ENCODE results near the gene PRICKLE4. TPM values are rescaled to one million over a fixed set of nuclear protein-coding genes. Genes with fewer than 3 reads are reported as not detected.

The PRICKLE4 gene
- total RNA-seq, 2 experiments from 2014 or later: 1.8 to 2.6 TPM

GRCh38 chr6:41757931-41758640 is 22.5 kb upstream of the PRICKLE4 start:
- no peak overlapping the region for H3K27ac ChIP-seq (ENCODE audit: low read depth, low read length, poor library complexity, severe bottlenecking)
- no peaks in the 10 kb centered on the region for H4K20me1 ChIP-seq (ENCODE audit: insufficient read depth, low read length)
- no peaks in the 10 kb centered on the region for H3K36me3 ChIP-seq (ENCODE audit: insufficient read depth, low read length)
- no peaks in the 10 kb centered on the region for H3K79me2 ChIP-seq (ENCODE audit: insufficient read depth, low read depth, low read length)
- H3K4me2 ChIP-seq (ENCODE audit: low read length): no peak overlapping the region
- intact Hi-C loops (cut with micrococcal nuclease; ENCODE audit: unreplicated experiment): no loop called here
- no peak for TF ChIP-seq CTCF (conservative IDR thresholded peaks at IDR 0.05; ENCODE audit: low read length)
- TF ChIP-seq EZH2phosphoT487 (IDR thresholded peaks at IDR 0.05; ENCODE audit: borderline replicate concordance, low read depth, low read length): no peak
- no peaks in the 10 kb centered on the region for H3K9me2 ChIP-seq (ENCODE audit: insufficient read depth, low read length)
- H3K4me3 ChIP-seq (ENCODE audit: low read depth, low read length, poor library complexity, severe bottlenecking): no peak overlapping the region
- H3K4me1 ChIP-seq (ENCODE audit: insufficient read depth, low read length, poor library complexity, severe bottlenecking): peaks cover 11% of the 10 kb centered on the region
- CTCF ChIA-PET (ENCODE audit: unreplicated experiment): no interaction called here
- no TSS peak for BruUV-seq (replicated peaks)
- H2AFZ ChIP-seq (ENCODE audit: low read length): no peak overlapping the region
- DNase-seq (ENCODE audit: low spot score): no peak
- POLR2A ChIA-PET: no interaction called here
- H3K9me3 ChIP-seq (ENCODE audit: low read length): no peaks in the 10 kb centered on the region

- H3K4me2 ChIP-seq (ENCODE audit: low read length): no peak overlapping the region
- CTCF ChIA-PET (ENCODE audit: unreplicated experiment): no interaction called here
- peaks cover 11% of the 10 kb centered on the region for H3K4me1 ChIP-seq (ENCODE audit: insufficient read depth, low read length, poor library complexity, severe bottlenecking)
- TF ChIP-seq EZH2phosphoT487 (IDR thresholded peaks at IDR 0.05; ENCODE audit: borderline replicate concordance, low read depth, low read length) (no peak), CTCF (conservative IDR thresholded peaks at IDR 0.05; ENCODE audit: low read length) (no peak)
- no peaks in the 10 kb centered on the region for H3K36me3 ChIP-seq (ENCODE audit: insufficient read depth, low read length)
- POLR2A ChIA-PET: no interaction called here
- intact Hi-C loops (cut with micrococcal nuclease; ENCODE audit: unreplicated experiment): no loop called here
- no peak for DNase-seq (ENCODE audit: low spot score)
- H3K9me2 ChIP-seq (ENCODE audit: insufficient read depth, low read length): no peaks in the 10 kb centered on the region
- no peaks in the 10 kb centered on the region for H3K9me3 ChIP-seq (ENCODE audit: low read length)
- no peak overlapping the region for H3K4me3 ChIP-seq (ENCODE audit: low read depth, low read length, poor library complexity, severe bottlenecking)
- no TSS peak for BruUV-seq (replicated peaks)
- H3K27ac ChIP-seq (ENCODE audit: low read depth, low read length, poor library complexity, severe bottlenecking): no peak overlapping the region
- no peak overlapping the region for H2AFZ ChIP-seq (ENCODE audit: low read length)
- H3K79me2 ChIP-seq (ENCODE audit: insufficient read depth, low read depth, low read length): no peaks in the 10 kb centered on the region
- H4K20me1 ChIP-seq (ENCODE audit: insufficient read depth, low read length): no peaks in the 10 kb centered on the region
Observed at GRCh38 chr6:41758641-41759035, 21.9 kb upstream of the PRICKLE4 start.

- H3K4me2 ChIP-seq (ENCODE audit: low read length): peak overlapping the region; percentile 33; the same call in 1 of the 2 replicates
- intact Hi-C loops (cut with micrococcal nuclease; ENCODE audit: unreplicated experiment): no loop called here
- no peaks in the 10 kb centered on the region for H4K20me1 ChIP-seq (ENCODE audit: insufficient read depth, low read length)
- H3K36me3 ChIP-seq (ENCODE audit: insufficient read depth, low read length): no peaks in the 10 kb centered on the region
- H3K4me1 ChIP-seq (ENCODE audit: insufficient read depth, low read length, poor library complexity, severe bottlenecking): peaks cover 11% of the 10 kb centered on the region
- H3K9me2 ChIP-seq (ENCODE audit: insufficient read depth, low read length): no peaks in the 10 kb centered on the region
- no peak for DNase-seq (ENCODE audit: low spot score)
- BruUV-seq (replicated peaks): no TSS peak
- CTCF ChIA-PET (ENCODE audit: unreplicated experiment): no interaction called here
- no peak overlapping the region for H3K27ac ChIP-seq (ENCODE audit: low read depth, low read length, poor library complexity, severe bottlenecking)
- no peak for TF ChIP-seq EZH2phosphoT487 (IDR thresholded peaks at IDR 0.05; ENCODE audit: borderline replicate concordance, low read depth, low read length)
- no peak for TF ChIP-seq CTCF (conservative IDR thresholded peaks at IDR 0.05; ENCODE audit: low read length)
- no peaks in the 10 kb centered on the region for H3K9me3 ChIP-seq (ENCODE audit: low read length)
- H3K79me2 ChIP-seq (ENCODE audit: insufficient read depth, low read depth, low read length): no peaks in the 10 kb centered on the region
- no peak overlapping the region for H3K4me3 ChIP-seq (ENCODE audit: low read depth, low read length, poor library complexity, severe bottlenecking)
- POLR2A ChIA-PET: interaction anchor here (0.5 kb wide), 1 partner anchor 24 kb away, joined by 3 read pairs; no protein-coding TSS in a partner anchor
- no peak overlapping the region for H2AFZ ChIP-seq (ENCODE audit: low read length)
Observed at GRCh38 chr6:41759106-41759904, 21.3 kb upstream of the PRICKLE4 start.

Data from OCI-LY7 (cell line).